Naive thymus-derived CD4-positive, alpha-beta T cell (primary cell): ENCODE data around the gene GRHL3. TPM values are rescaled to one million over a fixed set of nuclear protein-coding genes. Genes with fewer than 3 reads are reported as not detected.

ENCODE experiments used
- ATAC-seq: fragments of 150-1000 bp; cut with Tn5 transposase; 2 replicates; pipeline ENCODE4 v1.10.0; 2021; ENCODE audit warnings: mild to moderate bottlenecking, moderate library complexity
- CTCF ChIA-PET: fragments of 350-600 bp; sonication (Branson Sonifier 250); formaldehyde crosslinking; loops from one replicate; lab custom pipeline; 2021; ENCODE audit warnings: antibody characterized with exemption; lab: Charles Lee
- POLR2A ChIA-PET: fragments of 350-600 bp; sonication (Branson Sonifier 250); formaldehyde crosslinking; loops from one replicate; lab custom pipeline; 2021; ENCODE audit warnings: antibody characterized with exemption, inconsistent platforms; lab: Charles Lee
- DNase-seq, 9 donors: peaks; one replicate each; pipeline versions ENCODE4 v3.0.0 to v3.0.0-alpha.2; 2020 to 2022; ENCODE audit warnings: mixed read lengths in 1 of 9
- H3K27ac ChIP-seq: one replicate; pipeline ENCODE4 v1.7.0; 2013; ENCODE audit warnings: mild to moderate bottlenecking, low read depth, low read length, moderate library complexity
- H3K27me3 ChIP-seq, 2 donors: one replicate each; pipeline ENCODE4 v1.7.0; 2013; ENCODE audit warnings: low read length in 2 of 2, mild to moderate bottlenecking in 2 of 2, moderate library complexity in 2 of 2; ENCODE audit not compliant: control insufficient read depth in 2 of 2, insufficient read depth in 2 of 2
- H3K36me3 ChIP-seq, 3 experiments: 1 replicate in 2 of 3; 2 replicates in 1 of 3; pipeline ENCODE4 v1.7.0; 2013; ENCODE audit warnings: low read length in 3 of 3, mild to moderate bottlenecking in 3 of 3, moderate library complexity in 1 of 3; ENCODE audit not compliant: insufficient read depth in 3 of 3, control insufficient read depth in 2 of 3
- H3K4me1 ChIP-seq, 2 donors: one replicate each; pipeline ENCODE4 v1.7.0; 2013; ENCODE audit warnings: low read length in 2 of 2, mild to moderate bottlenecking in 2 of 2, moderate library complexity in 1 of 2; ENCODE audit not compliant: control insufficient read depth in 2 of 2, insufficient read depth in 2 of 2
- H3K4me3 ChIP-seq: 2 replicates; pipeline ENCODE4 v1.7.0; 2013; ENCODE audit warnings: mild to moderate bottlenecking, low read length
- H3K9me3 ChIP-seq, 3 experiments: 1 replicate in 2 of 3; 2 replicates in 1 of 3; pipeline ENCODE4 v1.7.0; 2013; ENCODE audit warnings: low read length in 3 of 3; ENCODE audit not compliant: control insufficient read depth in 2 of 3
- H3K27ac Mint-ChIP-seq, 9 donors: one replicate each; pipeline ENCODE4 v1.8.0; 2020 to 2022; ENCODE audit warnings: mixed read lengths in 9 of 9, mild to moderate bottlenecking in 8 of 9, moderate library complexity in 5 of 9, inconsistent platforms in 2 of 9
- H3K27me3 Mint-ChIP-seq, 5 donors: one replicate each; pipeline ENCODE4 v1.8.0; 2021 to 2022; ENCODE audit warnings: mixed read lengths in 5 of 5, mild to moderate bottlenecking in 1 of 5
- H3K36me3 Mint-ChIP-seq, 5 donors: one replicate each; pipeline ENCODE4 v1.8.0; 2020 to 2022; ENCODE audit warnings: mixed read lengths in 5 of 5, mild to moderate bottlenecking in 3 of 5, inconsistent platforms in 1 of 5
- H3K4me1 Mint-ChIP-seq, 7 donors: one replicate each; pipeline ENCODE4 v1.8.0; 2020 to 2022; ENCODE audit warnings: mixed read lengths in 7 of 7, mild to moderate bottlenecking in 3 of 7, inconsistent platforms in 1 of 7
- H3K4me3 Mint-ChIP-seq, 10 donors: one replicate each; pipeline ENCODE4 v1.8.0; 2020 to 2022; ENCODE audit warnings: mild to moderate bottlenecking in 10 of 10, mixed read lengths in 10 of 10, moderate library complexity in 6 of 10, inconsistent platforms in 2 of 10
- H3K9me3 Mint-ChIP-seq, 11 donors: one replicate each; pipeline ENCODE4 v1.8.0; 2020 to 2022; ENCODE audit warnings: mixed read lengths in 11 of 11, mild to moderate bottlenecking in 4 of 11, inconsistent platforms in 1 of 11, moderate library complexity in 1 of 11
- intact Hi-C, 2 donors: fragments of 100-400 bp; cut with micrococcal nuclease; formaldehyde crosslinking; loops; one replicate each; pipeline ENCODE4 v1.15.1; 2023
- polyA plus RNA-seq, 2 donors: library from polyadenylated mRNA; unstranded; fragments of 300-500 nt; fragmentation: Illumina TruSeq; gene quantifications; one replicate each; pipeline ENCODE4 v1.2.3, GENCODE V29; 2021
- total RNA-seq, 6 experiments: library from RNA in 5 of 6; stranded (reverse) in 5 of 6; gene quantifications; 1 replicate in 5 of 6; 2 replicates in 1 of 6; pipeline ENCODE4 v1.2.3 and lab custom pipeline; 2021 to 2026

The GRHL3 gene
- total and polyA plus RNA-seq, 7 experiments from 2014 or later, result not detected

GRCh38 chr1:24351918-24352627 lies 32.9 kb downstream of the GRHL3 start:
- DNase-seq (peak in 1 of 9 donors; percentile 54), ATAC-seq (no peak)
- Histone ChIP-seq H3K36me3 (no peaks in the 10 kb centered on the region), H3K4me1 (no peaks in the 10 kb centered on the region), H3K4me3 (no peak overlapping the region), H3K27me3 (no peaks in the 10 kb centered on the region), H3K27ac (no peak overlapping the region), H3K9me3 (no peaks in the 10 kb centered on the region)
- Mint-ChIP-seq H3K27me3 (peaks cover 0 to 4% (median 0%) of the 10 kb centered on the region in 5 donors), H3K4me3 (peak overlapping the region in 1 of 10 donors; percentile 35), H3K4me1 (peaks cover 9 to 38% (median 27%) of the 10 kb centered on the region in 7 donors), H3K36me3 (peaks cover 0 to 7% (median 2%) of the 10 kb centered on the region in 5 donors), H3K9me3 (no peaks in the 10 kb centered on the region), H3K27ac (peak overlapping the region in 4 of 9 donors; percentile 21 to 51 (median 42))
- POLR2A ChIA-PET, result no interaction called here
- CTCF ChIA-PET, result interaction anchor here (0.5 kb wide), 1 partner anchor 153 kb away, joined by 3 read pairs; no protein-coding TSS in a partner anchor
- intact Hi-C loops, result loop anchor here in 1 of 2 donors (2.0 kb wide), 1 partner anchor 31 kb away; no protein-coding TSS in a partner anchor

GRCh38 chr1:24353292-24353891 lies 34.2 kb downstream of the GRHL3 start:
- DNase-seq (no peak), ATAC-seq (no peak)
- POLR2A ChIA-PET, result no interaction called here
- no peaks in the 10 kb centered on the region for H3K27me3 ChIP-seq
- no peaks in the 10 kb centered on the region for H3K9me3 ChIP-seq
- no peaks in the 10 kb centered on the region for H3K4me1 ChIP-seq
- H3K36me3 Mint-ChIP-seq, result peaks cover 2 to 18% (median 8%) of the 10 kb centered on the region in 5 donors
- peaks cover 0 to 7% (median 2%) of the 10 kb centered on the region in 3 experiments for H3K36me3 ChIP-seq
- peaks cover 0 to 4% (median 0%) of the 10 kb centered on the region in 5 donors for H3K27me3 Mint-ChIP-seq
- H3K4me3 Mint-ChIP-seq, result no peak overlapping the region
- H3K9me3 Mint-ChIP-seq, result no peaks in the 10 kb centered on the region
- intact Hi-C loops, result no loop called here
- H3K4me3 ChIP-seq, result no peak overlapping the region
- CTCF ChIA-PET, result no interaction called here
- H3K27ac Mint-ChIP-seq, result peak overlapping the region in 1 of 9 donors; percentile 39
- no peak overlapping the region for H3K27ac ChIP-seq
- H3K4me1 Mint-ChIP-seq, result peaks cover 9 to 38% (median 27%) of the 10 kb centered on the region in 7 donors

- Histone ChIP-seq H3K4me3 (no peak overlapping the region), H3K4me1 (no peaks in the 10 kb centered on the region), H3K9me3 (no peaks in the 10 kb centered on the region), H3K27me3 (no peaks in the 10 kb centered on the region), H3K36me3 (peaks cover 0 to 12% (median 3%) of the 10 kb centered on the region in 3 experiments), H3K27ac (no peak overlapping the region)
- ChIA-PET CTCF (no interaction called here), POLR2A (no interaction called here)
- Mint-ChIP-seq H3K4me1 (peaks cover 6 to 27% (median 17%) of the 10 kb centered on the region in 7 donors), H3K4me3 (no peak overlapping the region), H3K9me3 (no peaks in the 10 kb centered on the region), H3K27ac (no peak overlapping the region), H3K36me3 (peaks cover 0 to 26% (median 9%) of the 10 kb centered on the region in 5 donors), H3K27me3 (no peaks in the 10 kb centered on the region)
- intact Hi-C loops, result no loop called here
- DNase-seq (no peak), ATAC-seq (no peak)
Observed at GRCh38 chr1:24355466-24355865, 36.3 kb downstream of the GRHL3 start.

GRCh38 chr1:24357038-24357437 lies 37.9 kb downstream of the GRHL3 start:
- Mint-ChIP-seq H3K4me1 (peaks cover 0 to 12% (median 5%) of the 10 kb centered on the region in 7 donors), H3K9me3 (no peaks in the 10 kb centered on the region)

GRCh38 chr1:24360681-24361080 lies 41.5 kb downstream of the GRHL3 start:
- CTCF ChIA-PET, result no interaction called here
- no peak overlapping the region for H3K4me3 Mint-ChIP-seq

More at GRCh38 chr1:24357038-24357437, 37.9 kb downstream of the GRHL3 start:
- peaks cover 0 to 32% (median 13%) of the 10 kb centered on the region in 5 donors for H3K36me3 Mint-ChIP-seq
- CTCF ChIA-PET, result interaction anchor here (0.7 kb wide), 1 partner anchor 12 kb away, joined by 3 read pairs; no protein-coding TSS in a partner anchor
- Histone ChIP-seq H3K9me3 (no peaks in the 10 kb centered on the region), H3K4me3 (no peak overlapping the region), H3K4me1 (no peaks in the 10 kb centered on the region), H3K27ac (no peak overlapping the region), H3K27me3 (no peaks in the 10 kb centered on the region), H3K36me3 (peaks cover 0 to 12% (median 3%) of the 10 kb centered on the region in 3 experiments)
- POLR2A ChIA-PET, result no interaction called here
- ATAC-seq (no peak), DNase-seq (no peak)
- no peaks in the 10 kb centered on the region for H3K27me3 Mint-ChIP-seq
- H3K27ac Mint-ChIP-seq, result no peak overlapping the region
- H3K4me3 Mint-ChIP-seq, result no peak overlapping the region
- intact Hi-C loops, result no loop called here

GRCh38 chr1:24361811-24362210 lies 42.7 kb downstream of the GRHL3 start:
- Mint-ChIP-seq H3K27me3 (no peaks in the 10 kb centered on the region), H3K36me3 (peaks cover 0 to 48% (median 13%) of the 10 kb centered on the region in 5 donors), H3K27ac (no peak overlapping the region), H3K4me3 (no peak overlapping the region), H3K4me1 (peaks cover 0 to 18% (median 0%) of the 10 kb centered on the region in 7 donors), H3K9me3 (no peaks in the 10 kb centered on the region)
- Histone ChIP-seq H3K4me3 (no peak overlapping the region), H3K9me3 (no peaks in the 10 kb centered on the region), H3K36me3 (peaks cover 0 to 17% (median 3%) of the 10 kb centered on the region in 3 experiments), H3K27me3 (no peaks in the 10 kb centered on the region), H3K27ac (no peak overlapping the region), H3K4me1 (no peaks in the 10 kb centered on the region)
- ChIA-PET POLR2A (no interaction called here), CTCF (no interaction called here)
- intact Hi-C loops, result no loop called here
- DNase-seq (no peak), ATAC-seq (no peak)

More at GRCh38 chr1:24360681-24361080, 41.5 kb downstream of the GRHL3 start:
- Mint-ChIP-seq H3K27me3 (no peaks in the 10 kb centered on the region), H3K4me1 (peaks cover 0 to 15% (median 0%) of the 10 kb centered on the region in 7 donors), H3K27ac (no peak overlapping the region), H3K36me3 (peaks cover 0 to 41% (median 13%) of the 10 kb centered on the region in 5 donors), H3K9me3 (no peaks in the 10 kb centered on the region)
- intact Hi-C loops, result no loop called here
- H3K9me3 ChIP-seq, result no peaks in the 10 kb centered on the region
- no peaks in the 10 kb centered on the region for H3K27me3 ChIP-seq
- no peak overlapping the region for H3K4me3 ChIP-seq
- no peaks in the 10 kb centered on the region for H3K4me1 ChIP-seq
- DNase-seq, result no peak
- no peak for ATAC-seq
- H3K36me3 ChIP-seq, result peaks cover 0 to 12% (median 3%) of the 10 kb centered on the region in 3 experiments
- H3K27ac ChIP-seq, result no peak overlapping the region
- POLR2A ChIA-PET, result no interaction called here
